Stimulated activated naive CD8-positive, alpha-beta T cell treated with anti-CD3 and anti-CD28 coated beads, Interleukin-15, Interleukin-2, amounts not matched to agents 100 ng/mL and 50 ng/mL, for 24 hours (primary cell): Measurements from ENCODE around the gene EML6.
"Not testable (repeated sequence)": the region's sequence is repeated elsewhere in the genome, so short reads cannot be mapped to it uniquely, and the experiment has no call there.

ENCODE experiments used
- H3K27ac Mint-ChIP-seq: one replicate; pipeline ENCODE4 v1.8.0; 2021; ENCODE audit warnings: mild to moderate bottlenecking, mixed read lengths
- H3K27me3 Mint-ChIP-seq: one replicate; pipeline ENCODE4 v1.8.0; 2021; ENCODE audit warnings: mixed read lengths
- H3K36me3 Mint-ChIP-seq: one replicate; pipeline ENCODE4 v1.8.0; 2021; ENCODE audit warnings: low read depth, mixed read lengths
- H3K4me1 Mint-ChIP-seq: one replicate; pipeline ENCODE4 v1.8.0; 2021; ENCODE audit warnings: low read depth, mixed read lengths
- H3K4me3 Mint-ChIP-seq: one replicate; pipeline ENCODE4 v1.8.0; 2021; ENCODE audit warnings: mild to moderate bottlenecking, mixed read lengths
- H3K9me3 Mint-ChIP-seq: one replicate; pipeline ENCODE4 v1.8.0; 2021; ENCODE audit warnings: mixed read lengths

The EML6 gene

GRCh38 chr2:54820558-54820957, 97.1 kb downstream of the EML6 start:
- peaks cover 4% of the 10 kb centered on the region for H3K27me3 Mint-ChIP-seq
- no peak overlapping the region for H3K27ac Mint-ChIP-seq
- H3K36me3 Mint-ChIP-seq = no peaks in the 10 kb centered on the region
- no peaks in the 10 kb centered on the region for H3K9me3 Mint-ChIP-seq
- no peak overlapping the region for H3K4me3 Mint-ChIP-seq
- H3K4me1 Mint-ChIP-seq = no peaks in the 10 kb centered on the region

- no peaks in the 10 kb centered on the region for H3K4me1 Mint-ChIP-seq
- H3K27me3 Mint-ChIP-seq = peaks cover 4% of the 10 kb centered on the region
- no peak overlapping the region for H3K27ac Mint-ChIP-seq
- H3K9me3 Mint-ChIP-seq = no peaks in the 10 kb centered on the region
- no peaks in the 10 kb centered on the region for H3K36me3 Mint-ChIP-seq
- H3K4me3 Mint-ChIP-seq = no peak overlapping the region
Observed at GRCh38 chr2:54824567-54824966, 101.1 kb downstream of the EML6 start.

GRCh38 chr2:54830546-54830945, 107.1 kb downstream of the EML6 start:
- Mint-ChIP-seq H3K4me1 (no peaks in the 10 kb centered on the region), H3K36me3 (no peaks in the 10 kb centered on the region)

GRCh38 chr2:54831480-54831879, 108.0 kb downstream of the EML6 start:
- H3K27me3 Mint-ChIP-seq = no peaks in the 10 kb centered on the region
- no peak overlapping the region for H3K27ac Mint-ChIP-seq
- H3K4me1 Mint-ChIP-seq = no peaks in the 10 kb centered on the region
- no peak overlapping the region for H3K4me3 Mint-ChIP-seq
- H3K36me3 Mint-ChIP-seq = no peaks in the 10 kb centered on the region
- H3K9me3 Mint-ChIP-seq = no peaks in the 10 kb centered on the region

More at GRCh38 chr2:54830546-54830945, 107.1 kb downstream of the EML6 start:
- no peak overlapping the region for H3K4me3 Mint-ChIP-seq
- no peaks in the 10 kb centered on the region for H3K9me3 Mint-ChIP-seq
- H3K27ac Mint-ChIP-seq = no peak overlapping the region
- no peaks in the 10 kb centered on the region for H3K27me3 Mint-ChIP-seq

GRCh38 chr2:54834721-54835120, 111.3 kb downstream of the EML6 start:
- H3K4me1 Mint-ChIP-seq = no peaks in the 10 kb centered on the region
- H3K9me3 Mint-ChIP-seq = no peaks in the 10 kb centered on the region

GRCh38 chr2:54836477-54836876, 113.0 kb downstream of the EML6 start:
- no peaks in the 10 kb centered on the region for H3K9me3 Mint-ChIP-seq
- H3K27ac Mint-ChIP-seq = no peak overlapping the region
- H3K4me1 Mint-ChIP-seq = no peaks in the 10 kb centered on the region

More at GRCh38 chr2:54834721-54835120, 111.3 kb downstream of the EML6 start:
- Mint-ChIP-seq H3K4me3 (no peak overlapping the region), H3K27me3 (no peaks in the 10 kb centered on the region), H3K36me3 (no peaks in the 10 kb centered on the region), H3K27ac (no peak overlapping the region)

GRCh38 chr2:54838585-54839035, 115.1 kb downstream of the EML6 start:
- Mint-ChIP-seq H3K27ac (no peak overlapping the region), H3K27me3 (no peaks in the 10 kb centered on the region), H3K4me1 (no peaks in the 10 kb centered on the region), H3K36me3 (no peaks in the 10 kb centered on the region), H3K9me3 (no peaks in the 10 kb centered on the region), H3K4me3 (no peak overlapping the region)

More at GRCh38 chr2:54836477-54836876, 113.0 kb downstream of the EML6 start:
- Mint-ChIP-seq H3K27me3 (no peaks in the 10 kb centered on the region), H3K36me3 (no peaks in the 10 kb centered on the region), H3K4me3 (no peak overlapping the region)

GRCh38 chr2:54839461-54840255, 116.2 kb downstream of the EML6 start:
- H3K27ac Mint-ChIP-seq = no peak overlapping the region
- H3K27me3 Mint-ChIP-seq = no peaks in the 10 kb centered on the region
- no peaks in the 10 kb centered on the region for H3K36me3 Mint-ChIP-seq
- H3K4me3 Mint-ChIP-seq = no peak overlapping the region
- H3K9me3 Mint-ChIP-seq = no peaks in the 10 kb centered on the region
- H3K4me1 Mint-ChIP-seq = no peaks in the 10 kb centered on the region

GRCh38 chr2:54840559-54841468, 117.4 kb downstream of the EML6 start:
- Mint-ChIP-seq H3K27ac (no peak overlapping the region), H3K4me1 (no peaks in the 10 kb centered on the region), H3K36me3 (no peaks in the 10 kb centered on the region), H3K4me3 (no peak overlapping the region), H3K27me3 (no peaks in the 10 kb centered on the region), H3K9me3 (no peaks in the 10 kb centered on the region)

GRCh38 chr2:54841500-54841899, 118.0 kb downstream of the EML6 start:
- not testable (repeated sequence) for H3K27me3 Mint-ChIP-seq, H3K27ac Mint-ChIP-seq, H3K4me1 Mint-ChIP-seq, H3K36me3 Mint-ChIP-seq, H3K4me3 Mint-ChIP-seq, H3K9me3 Mint-ChIP-seq

GRCh38 chr2:54845094-54845493, 121.6 kb downstream of the EML6 start:
- Mint-ChIP-seq H3K27ac (no peak overlapping the region), H3K4me3 (no peak overlapping the region), H3K9me3 (no peaks in the 10 kb centered on the region), H3K27me3 (no peaks in the 10 kb centered on the region), H3K4me1 (no peaks in the 10 kb centered on the region), H3K36me3 (no peaks in the 10 kb centered on the region)

GRCh38 chr2:54845514-54845913, 122.1 kb downstream of the EML6 start:
- no peaks in the 10 kb centered on the region for H3K9me3 Mint-ChIP-seq
- no peaks in the 10 kb centered on the region for H3K27me3 Mint-ChIP-seq
- H3K36me3 Mint-ChIP-seq = no peaks in the 10 kb centered on the region
- no peak overlapping the region for H3K4me3 Mint-ChIP-seq
- H3K4me1 Mint-ChIP-seq = no peaks in the 10 kb centered on the region
- no peak overlapping the region for H3K27ac Mint-ChIP-seq

GRCh38 chr2:54850171-54851122, 127.0 kb downstream of the EML6 start:
- no peaks in the 10 kb centered on the region for H3K36me3 Mint-ChIP-seq
- H3K27ac Mint-ChIP-seq = no peak overlapping the region
- no peaks in the 10 kb centered on the region for H3K9me3 Mint-ChIP-seq
- no peaks in the 10 kb centered on the region for H3K4me1 Mint-ChIP-seq
- H3K4me3 Mint-ChIP-seq = no peak overlapping the region
- no peaks in the 10 kb centered on the region for H3K27me3 Mint-ChIP-seq

- Mint-ChIP-seq H3K27me3 (no peaks in the 10 kb centered on the region), H3K4me1 (no peaks in the 10 kb centered on the region), H3K9me3 (no peaks in the 10 kb centered on the region), H3K36me3 (no peaks in the 10 kb centered on the region), H3K27ac (no peak overlapping the region), H3K4me3 (no peak overlapping the region)
Observed at GRCh38 chr2:54853616-54854310, 130.3 kb downstream of the EML6 start.
